ENCODE results near the gene ASB2. TPM values are rescaled to one million over a fixed set of nuclear protein-coding genes. Genes with fewer than 3 reads are reported as not detected.
A peak's percentile ranks its signal among the peaks of the same experiment; 100 is the strongest.

The ASB2 gene
- total and polyA plus RNA-seq, 8 donors = 2.0 to 199 (median 18.7) TPM

DNA sequence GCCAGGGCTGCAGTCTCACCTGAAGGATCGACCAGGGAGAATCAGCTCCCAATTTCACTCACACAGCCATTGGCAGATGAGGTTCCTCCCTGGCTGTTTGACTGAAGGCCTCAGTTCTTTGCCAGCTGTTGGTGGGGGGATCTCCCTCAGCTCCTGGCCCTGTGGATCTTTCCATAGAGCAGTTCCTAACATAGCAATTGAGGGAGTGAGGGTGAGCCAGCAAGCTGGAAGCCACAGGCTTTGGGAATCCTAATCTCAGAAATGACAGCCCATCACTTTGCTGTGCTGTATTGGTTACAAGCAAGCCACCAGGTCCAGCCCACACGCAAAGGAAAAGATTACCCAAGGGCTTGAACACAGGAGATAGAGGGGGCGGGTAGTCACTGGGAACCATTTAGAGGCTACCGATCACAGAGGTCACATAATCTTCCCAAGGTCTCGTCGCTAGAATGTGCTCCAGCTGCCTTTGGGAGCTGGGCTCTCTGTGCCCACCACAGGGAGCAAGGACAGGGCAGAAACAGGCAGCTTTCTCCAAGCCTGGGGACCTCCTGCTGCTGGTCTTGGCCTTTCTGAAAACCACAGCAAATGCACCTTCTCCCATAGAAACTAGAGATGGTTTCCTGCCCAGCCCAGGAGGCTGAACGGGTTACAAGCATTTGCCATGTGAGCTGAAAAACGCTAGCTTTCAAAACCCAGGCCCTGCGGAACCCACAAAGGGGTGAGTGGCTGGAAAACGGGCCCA lies 45.2 kb upstream of the ASB2 start:
- no peaks in the 10 kb centered on the region for H3K27me3 ChIP-seq

DNA sequence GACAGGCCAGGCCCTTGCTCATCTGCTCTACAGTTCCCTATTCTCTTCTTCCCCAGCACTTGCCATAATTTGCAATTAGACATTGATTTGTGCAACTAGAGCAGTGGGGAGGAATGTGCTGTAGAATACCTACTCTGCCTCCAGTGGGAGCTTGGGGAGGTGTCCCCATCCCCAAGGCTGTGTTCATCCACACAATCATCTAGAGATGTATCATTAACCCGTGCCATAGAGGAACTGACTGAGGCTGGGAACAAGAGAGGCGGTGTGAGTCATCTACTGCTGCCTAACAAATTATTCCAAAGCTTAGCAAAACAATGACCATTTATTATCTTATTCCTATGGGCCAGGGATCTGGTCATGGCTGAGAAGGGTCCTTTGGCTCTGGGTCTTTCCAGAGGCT lies 44.6 kb upstream of the ASB2 start:
- WGBS, 5 donors = 70 to 85% (median 81%) methylated on average over 2 of the region's 2 CpGs
- Histone ChIP-seq H3K4me1 (peaks cover 0 to 4% (median 0%) of the 10 kb centered on the region in 4 donors), H3K4me3 (no peak overlapping the region), H3K9me3 (no peaks in the 10 kb centered on the region), H3K27me3 (no peaks in the 10 kb centered on the region), H3K36me3 (no peaks in the 10 kb centered on the region), H3K27ac (no peak overlapping the region)
- no peak for DNase-seq
- TF ChIP-seq, protein P1, sequence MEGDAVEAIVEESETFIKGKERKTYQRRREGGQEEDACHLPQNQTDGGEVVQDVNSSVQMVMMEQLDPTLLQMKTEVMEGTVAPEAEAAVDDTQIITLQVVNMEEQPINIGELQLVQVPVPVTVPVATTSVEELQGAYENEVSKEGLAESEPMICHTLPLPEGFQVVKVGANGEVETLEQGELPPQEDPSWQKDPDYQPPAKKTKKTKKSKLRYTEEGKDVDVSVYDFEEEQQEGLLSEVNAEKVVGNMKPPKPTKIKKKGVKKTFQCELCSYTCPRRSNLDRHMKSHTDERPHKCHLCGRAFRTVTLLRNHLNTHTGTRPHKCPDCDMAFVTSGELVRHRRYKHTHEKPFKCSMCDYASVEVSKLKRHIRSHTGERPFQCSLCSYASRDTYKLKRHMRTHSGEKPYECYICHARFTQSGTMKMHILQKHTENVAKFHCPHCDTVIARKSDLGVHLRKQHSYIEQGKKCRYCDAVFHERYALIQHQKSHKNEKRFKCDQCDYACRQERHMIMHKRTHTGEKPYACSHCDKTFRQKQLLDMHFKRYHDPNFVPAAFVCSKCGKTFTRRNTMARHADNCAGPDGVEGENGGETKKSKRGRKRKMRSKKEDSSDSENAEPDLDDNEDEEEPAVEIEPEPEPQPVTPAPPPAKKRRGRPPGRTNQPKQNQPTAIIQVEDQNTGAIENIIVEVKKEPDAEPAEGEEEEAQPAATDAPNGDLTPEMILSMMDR (IDR thresholded peaks at IDR 0.05) = no peak
- no peak for TF ChIP-seq POLR2AphosphoS5 (IDR thresholded peaks at IDR 0.05)
- TF ChIP-seq EP300 (IDR thresholded peaks at IDR 0.05) = no peak
- TF ChIP-seq POLR2A (IDR thresholded peaks at IDR 0.05) = no peak
- intact Hi-C loops (cut with DNase I; ENCODE audit: low total_unique reads) = no loop called here

More for the DNA sequence above, 45.2 kb upstream of the ASB2 start:
- no peak overlapping the region for H3K27ac ChIP-seq
- no peak for DNase-seq
- no peaks in the 10 kb centered on the region for H3K36me3 ChIP-seq
- intact Hi-C loops (cut with DNase I; ENCODE audit: low total_unique reads) = no loop called here
- TF ChIP-seq, protein P1 (IDR thresholded peaks at IDR 0.05) = no peak
- TF ChIP-seq POLR2A (IDR thresholded peaks at IDR 0.05) (no peak), POLR2AphosphoS5 (IDR thresholded peaks at IDR 0.05) (no peak), EP300 (IDR thresholded peaks at IDR 0.05) (no peak)
- H3K9me3 ChIP-seq = no peaks in the 10 kb centered on the region
- H3K4me3 ChIP-seq = no peak overlapping the region
- H3K4me1 ChIP-seq = peaks cover 2 to 10% (median 3%) of the 10 kb centered on the region in 4 donors
- WGBS, 5 donors = 63 to 73% (median 68%) methylated on average over 10 of the region's 10 CpGs

DNA sequence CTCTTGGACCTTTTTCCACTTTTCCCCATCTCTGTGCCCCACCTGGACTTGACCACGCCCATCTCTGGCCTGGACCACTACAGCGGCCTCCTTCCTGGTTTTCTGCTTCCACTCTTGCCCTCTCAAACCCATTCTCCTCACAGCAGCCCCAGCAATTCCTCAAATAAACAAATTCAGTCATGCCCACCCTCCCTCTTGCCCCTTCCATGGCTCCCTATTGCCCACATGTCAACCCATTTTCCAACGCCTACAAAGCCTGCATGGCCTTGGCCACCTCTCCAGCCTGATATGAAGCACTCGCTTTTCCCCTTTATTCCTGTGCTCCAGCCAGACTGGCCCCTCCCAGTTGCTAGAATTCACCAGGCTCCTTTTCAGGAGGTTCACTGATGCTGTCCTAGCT lies 43.9 kb upstream of the ASB2 start:
- 86 to 93% (median 90%) methylated on average over 4 of the region's 4 CpGs for WGBS, 5 donors
- no peaks in the 10 kb centered on the region for H3K9me3 ChIP-seq

DNA sequence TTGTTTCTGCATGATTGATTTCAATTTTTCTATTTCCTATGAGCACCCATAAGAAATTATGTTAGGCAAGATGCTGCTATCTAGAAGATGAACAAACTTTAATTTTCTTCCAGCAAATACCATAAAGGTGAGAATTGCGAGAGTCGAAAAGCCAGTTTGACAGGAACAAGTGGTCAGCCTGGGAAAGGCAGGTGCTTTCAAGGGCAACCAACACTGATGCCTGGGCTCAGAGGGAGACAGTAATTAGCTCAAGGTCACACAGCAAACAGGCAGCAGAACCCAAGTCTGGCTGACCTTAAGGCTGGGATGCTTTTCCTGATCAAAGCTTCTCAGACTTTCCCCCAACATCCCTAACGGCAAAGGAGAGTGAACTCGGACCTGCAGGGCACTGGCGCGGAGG lies 43.0 kb upstream of the ASB2 start:
- no peaks in the 10 kb centered on the region for H3K9me3 ChIP-seq
- 65 to 76% (median 66%) methylated on average over 6 of the region's 6 CpGs for WGBS, 5 donors
- DNase-seq = peak in 1 of 2 donors; percentile 62
- H3K36me3 ChIP-seq = no peaks in the 10 kb centered on the region
- TF ChIP-seq, protein P1 (IDR thresholded peaks at IDR 0.05) = no peak
- H3K27me3 ChIP-seq = no peaks in the 10 kb centered on the region
- no peak overlapping the region for H3K4me3 ChIP-seq
- intact Hi-C loops (cut with DNase I; ENCODE audit: low total_unique reads) = no loop called here
- no peaks in the 10 kb centered on the region for H3K4me1 ChIP-seq
- no peak overlapping the region for H3K27ac ChIP-seq

More for the DNA sequence above, 43.9 kb upstream of the ASB2 start:
- no peaks in the 10 kb centered on the region for H3K36me3 ChIP-seq
- DNase-seq = no peak
- no peak for TF ChIP-seq POLR2A (IDR thresholded peaks at IDR 0.05)
- TF ChIP-seq POLR2AphosphoS5 (IDR thresholded peaks at IDR 0.05) = no peak
- H3K27me3 ChIP-seq = no peaks in the 10 kb centered on the region
- no peak overlapping the region for H3K4me3 ChIP-seq
- no peak overlapping the region for H3K27ac ChIP-seq
- intact Hi-C loops (cut with DNase I; ENCODE audit: low total_unique reads) = no loop called here
- no peaks in the 10 kb centered on the region for H3K4me1 ChIP-seq

DNA sequence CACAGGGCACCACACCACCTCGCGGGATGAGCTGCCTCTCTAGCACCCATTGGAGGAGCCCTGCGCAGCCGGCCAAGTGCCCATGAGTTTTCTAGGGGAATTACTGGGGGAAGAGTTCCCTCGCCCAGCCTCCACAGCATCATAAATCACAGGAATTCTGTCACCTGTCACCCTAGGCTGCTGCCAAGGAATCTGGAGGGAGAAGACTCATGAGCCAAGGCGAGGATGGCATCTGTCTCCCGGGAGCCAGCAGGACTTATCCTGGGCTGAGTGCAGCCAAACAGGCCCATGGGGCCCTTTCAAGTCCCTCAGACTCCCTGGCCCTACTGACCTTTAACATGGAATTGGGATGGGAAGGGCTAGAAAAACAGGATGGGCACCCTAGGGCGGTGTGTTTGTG lies 41.9 kb upstream of the ASB2 start:
- no peak for TF ChIP-seq POLR2AphosphoS5 (IDR thresholded peaks at IDR 0.05)
- no peak for TF ChIP-seq EP300 (IDR thresholded peaks at IDR 0.05)
- no peak for TF ChIP-seq POLR2A (IDR thresholded peaks at IDR 0.05)
- TF ChIP-seq, protein P1 (IDR thresholded peaks at IDR 0.05) = no peak
- WGBS, 5 donors = 75 to 87% (median 78%) methylated on average over 8 of the region's 8 CpGs
- Histone ChIP-seq H3K4me3 (no peak overlapping the region), H3K36me3 (no peaks in the 10 kb centered on the region), H3K27me3 (no peaks in the 10 kb centered on the region), H3K4me1 (no peaks in the 10 kb centered on the region), H3K27ac (no peak overlapping the region), H3K9me3 (no peaks in the 10 kb centered on the region)
- intact Hi-C loops (cut with DNase I; ENCODE audit: low total_unique reads) = no loop called here
- no peak for DNase-seq
